Renal pelvis (tissue), 4 donors: ENCODE data around the gene MCM9. TPM values are rescaled to one million over a fixed set of nuclear protein-coding genes. Genes with fewer than 3 reads are reported as not detected.

ENCODE experiments used
- DNase-seq: peaks from one replicate; pipeline ENCODE4 v3.0.0-alpha.2; 2013
- polyA plus RNA-seq, 3 donors: library from polyadenylated mRNA; unstranded; fragments of 120-200 nt; gene quantifications; one replicate each; pipeline ENCODE4 v1.2.1, GENCODE V29; 2013; ENCODE audit not compliant: insufficient read length in 3 of 3

MCM9 gene
- polyA plus RNA-seq, 3 donors, result 19.3 to 27.6 (median 26.0) TPM

GRCh38 chr6:118895261-118895560 lies 39.7 kb downstream of the MCM9 start:
- no peak for DNase-seq

DNA sequence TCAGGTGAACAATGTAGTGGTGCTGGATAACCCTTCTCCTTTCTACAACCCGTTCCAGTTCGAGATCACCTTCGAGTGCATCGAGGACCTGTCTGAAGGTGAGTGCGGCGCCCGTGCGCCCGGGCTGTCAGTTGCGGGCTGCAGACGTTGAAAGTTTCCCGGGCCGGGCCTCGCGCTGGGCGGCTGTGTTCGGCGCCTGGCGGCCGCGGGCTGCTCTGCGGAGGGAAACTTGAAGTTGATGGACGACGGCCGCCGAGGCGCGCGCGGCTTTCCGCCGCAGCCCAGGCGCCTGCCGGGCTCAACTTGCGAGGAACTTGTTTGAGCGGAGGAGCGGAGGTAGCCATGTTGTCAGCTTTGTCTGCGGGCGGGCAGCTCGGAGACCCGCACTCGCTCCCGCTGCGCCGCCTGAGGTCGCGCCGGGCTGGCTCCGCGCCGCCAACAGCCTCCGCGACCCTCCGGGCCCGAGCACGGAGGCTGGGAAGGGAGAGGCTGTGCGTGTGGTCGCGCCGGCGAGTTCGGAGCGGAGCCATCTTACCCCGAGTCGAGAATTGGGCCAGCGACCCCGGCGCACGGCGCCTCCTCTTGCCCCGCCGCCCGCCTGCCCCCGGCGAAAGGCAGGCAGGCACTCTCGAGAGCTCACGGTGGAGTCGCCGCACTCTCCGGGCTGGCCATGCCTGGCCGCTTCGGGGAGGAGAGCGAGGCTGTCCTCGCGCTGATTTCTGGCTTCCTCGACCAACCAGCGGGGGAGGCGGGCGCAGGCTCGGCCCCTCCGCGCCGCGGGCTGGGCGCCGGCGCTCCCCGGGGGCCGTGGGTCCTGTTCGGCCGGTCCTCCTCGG lies 40.3 kb downstream of the MCM9 start:
- peak; percentile 73 for DNase-seq

DNA sequence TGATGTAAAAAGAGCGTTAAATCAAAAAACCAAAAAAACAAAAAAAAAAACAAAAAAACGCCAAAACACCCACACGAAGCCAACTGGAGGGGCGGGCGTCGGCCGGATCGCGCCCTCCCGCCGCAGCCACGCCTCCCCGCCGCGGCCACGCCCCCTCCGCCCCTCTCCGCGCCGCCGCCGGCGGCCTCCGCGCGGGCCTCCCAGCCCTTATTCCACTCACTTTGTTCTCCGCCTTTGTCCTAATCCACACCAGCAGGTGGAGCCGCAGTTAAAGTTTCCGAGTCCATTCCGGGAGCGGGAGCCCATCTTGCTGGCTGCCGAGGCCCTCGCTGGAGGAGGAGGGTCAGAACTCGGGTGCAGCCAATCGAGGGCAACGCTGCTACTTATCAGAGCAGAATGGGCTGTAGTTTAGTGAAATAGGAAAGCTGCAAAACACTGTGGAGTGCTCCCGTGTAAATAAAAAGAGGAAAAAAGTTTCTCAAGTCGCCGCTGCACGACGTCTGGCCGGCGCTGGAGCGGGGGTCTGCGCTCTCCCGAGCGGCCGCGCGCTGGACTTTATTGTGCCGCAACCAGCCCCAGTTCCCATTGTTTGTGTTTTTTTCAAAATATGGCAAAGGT lies 41.0 kb downstream of the MCM9 start, which contains the start of gene ASF1A:
Gene ASF1A, plus strand, starts transcription at position 346 of the 618 bp plus-strand sequence. Its CDS starts 262 bp downstream, at position 608.
- peak; percentile 99 for DNase-seq

DNA sequence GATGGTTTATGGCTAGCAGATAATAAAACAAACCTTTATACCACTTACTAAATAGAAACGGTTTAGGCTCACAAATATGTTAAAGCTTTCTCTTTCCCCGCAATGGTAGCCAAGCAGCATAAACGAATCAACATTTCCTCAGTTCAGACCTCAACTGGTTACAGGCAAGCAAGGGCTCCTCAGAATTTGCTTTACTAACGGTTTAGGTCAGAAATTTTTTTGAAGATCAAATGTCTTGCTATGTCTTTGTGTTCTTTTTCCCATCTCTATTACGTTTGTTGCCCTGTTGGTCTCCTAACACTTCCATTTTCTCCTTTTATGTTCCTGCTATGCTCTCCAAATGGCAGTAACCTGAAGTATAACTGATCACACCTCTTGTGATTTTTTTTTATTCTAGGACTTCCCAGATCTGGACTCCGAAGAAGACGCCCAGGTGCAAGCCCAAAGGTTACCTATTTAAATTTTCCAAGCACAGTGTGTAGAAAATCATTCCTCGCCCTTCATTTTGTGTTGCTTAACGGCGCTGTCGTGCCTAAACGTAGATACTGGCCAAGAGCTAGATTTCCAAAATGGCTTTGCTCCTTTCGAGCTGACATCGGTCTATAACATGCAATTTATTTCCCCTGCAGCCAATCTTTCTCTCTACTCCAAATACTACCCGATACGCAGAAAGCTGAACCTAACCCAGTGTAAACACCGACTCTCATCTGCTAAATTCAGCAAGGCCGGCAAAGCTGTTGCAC lies 41.7 kb downstream of the MCM9 start:
- DNase-seq, result peak; percentile 79

GRCh38 chr6:118892355-118892991 lies 42.5 kb downstream of the MCM9 start:
- no peak for DNase-seq

DNA sequence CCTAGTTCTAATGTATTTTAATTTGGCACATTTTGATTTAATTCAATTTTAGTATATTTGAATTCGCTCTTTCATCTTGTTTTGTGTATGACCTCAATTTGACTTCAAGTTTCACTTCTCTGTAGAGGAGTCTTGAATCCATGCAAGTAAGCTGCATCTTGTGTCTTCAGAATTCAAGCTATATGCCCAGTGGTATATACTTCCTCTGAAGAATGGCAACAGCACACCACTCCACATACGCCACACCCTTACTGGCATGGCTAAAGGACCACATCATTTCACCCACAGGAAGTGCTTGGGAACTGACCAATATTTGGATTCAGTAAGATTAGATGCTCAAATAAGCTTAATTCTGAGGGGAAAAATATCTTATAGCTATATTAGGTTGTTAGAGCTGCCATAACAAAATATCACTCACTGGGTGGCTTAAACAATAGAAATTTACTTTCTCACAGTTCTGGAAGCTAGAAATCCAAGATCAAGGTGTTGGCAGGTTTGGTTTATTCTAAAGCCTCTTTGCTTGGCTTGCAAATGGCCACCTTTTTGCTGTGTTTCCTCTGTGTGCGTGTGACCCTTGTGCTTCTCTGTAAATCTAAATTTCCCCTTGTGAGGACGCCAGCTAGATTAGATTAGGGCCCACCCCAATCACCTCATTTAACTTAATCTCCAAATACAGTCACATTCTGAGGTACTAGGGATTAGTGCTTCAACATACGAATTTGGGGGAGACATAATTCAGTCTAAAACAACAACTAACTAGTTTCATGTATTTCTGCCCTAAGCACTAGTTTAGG lies 43.8 kb downstream of the MCM9 start:
- DNase-seq, result no peak

DNA sequence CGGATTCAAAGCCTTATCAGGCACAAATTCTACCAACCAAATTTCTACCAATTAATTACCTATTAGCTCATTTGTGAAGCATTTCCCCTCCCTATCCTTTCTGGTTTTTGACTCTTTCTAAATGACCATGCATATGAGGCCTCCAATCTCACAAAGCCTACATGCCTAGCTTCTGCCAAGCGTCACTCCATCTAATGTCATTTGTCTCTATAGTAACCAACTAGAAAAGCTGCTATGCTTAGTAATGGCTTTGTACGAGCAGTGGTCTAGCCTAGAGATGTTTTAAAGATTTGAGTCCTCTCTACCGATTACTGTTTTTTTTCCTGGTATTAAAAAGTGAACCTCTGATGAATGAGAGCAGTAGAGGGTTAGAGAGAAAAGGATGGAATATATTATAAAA lies 45.8 kb downstream of the MCM9 start:
- no peak for DNase-seq

DNA sequence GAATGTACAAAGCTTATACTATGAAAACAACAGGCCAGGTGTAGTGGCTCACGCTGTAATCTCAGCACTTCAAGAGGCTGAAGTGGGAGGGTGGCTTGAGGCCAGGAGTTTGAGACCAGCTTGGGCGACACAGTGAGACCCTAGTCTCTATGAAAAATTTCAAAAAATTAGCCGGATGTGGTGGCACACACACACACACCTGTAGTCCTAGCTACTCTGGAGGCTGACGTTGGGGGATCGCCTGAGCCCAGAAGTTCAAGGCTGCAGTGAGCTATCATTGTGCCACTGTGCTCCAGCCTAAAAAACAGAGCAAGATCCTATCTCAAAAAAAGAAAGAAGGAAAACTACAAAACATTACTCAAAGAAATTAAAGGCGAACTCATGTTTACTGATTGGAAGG lies 48.3 kb downstream of the MCM9 start:
- DNase-seq, result no peak

DNA sequence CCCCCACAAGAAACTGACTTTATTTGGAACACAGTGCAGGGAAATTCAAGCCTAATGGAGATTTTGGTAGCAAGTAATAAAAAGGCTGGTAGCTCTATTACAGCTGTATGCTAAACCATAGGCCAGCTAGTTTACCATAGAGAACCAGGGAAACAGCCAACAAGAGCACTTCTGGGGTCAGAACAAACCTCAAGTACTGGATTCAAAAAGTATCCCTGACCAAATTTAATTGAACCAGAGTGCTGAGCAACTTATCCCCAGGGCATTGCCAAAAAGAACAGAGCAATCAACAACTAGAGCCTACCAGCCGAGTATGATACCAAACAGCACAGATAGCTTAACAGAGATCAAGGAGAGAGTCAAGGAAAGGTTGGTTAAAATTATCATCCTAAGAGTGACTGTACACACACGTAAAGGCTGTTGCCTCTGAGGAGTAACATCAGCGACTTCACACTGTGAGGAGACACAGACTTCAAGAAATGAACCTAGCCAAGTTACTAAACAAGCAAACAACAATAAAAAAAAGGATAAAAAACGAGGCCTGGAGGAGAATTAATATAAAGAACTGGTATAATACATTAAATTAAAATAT lies 52.5 kb downstream of the MCM9 start:
- no peak for DNase-seq

DNA sequence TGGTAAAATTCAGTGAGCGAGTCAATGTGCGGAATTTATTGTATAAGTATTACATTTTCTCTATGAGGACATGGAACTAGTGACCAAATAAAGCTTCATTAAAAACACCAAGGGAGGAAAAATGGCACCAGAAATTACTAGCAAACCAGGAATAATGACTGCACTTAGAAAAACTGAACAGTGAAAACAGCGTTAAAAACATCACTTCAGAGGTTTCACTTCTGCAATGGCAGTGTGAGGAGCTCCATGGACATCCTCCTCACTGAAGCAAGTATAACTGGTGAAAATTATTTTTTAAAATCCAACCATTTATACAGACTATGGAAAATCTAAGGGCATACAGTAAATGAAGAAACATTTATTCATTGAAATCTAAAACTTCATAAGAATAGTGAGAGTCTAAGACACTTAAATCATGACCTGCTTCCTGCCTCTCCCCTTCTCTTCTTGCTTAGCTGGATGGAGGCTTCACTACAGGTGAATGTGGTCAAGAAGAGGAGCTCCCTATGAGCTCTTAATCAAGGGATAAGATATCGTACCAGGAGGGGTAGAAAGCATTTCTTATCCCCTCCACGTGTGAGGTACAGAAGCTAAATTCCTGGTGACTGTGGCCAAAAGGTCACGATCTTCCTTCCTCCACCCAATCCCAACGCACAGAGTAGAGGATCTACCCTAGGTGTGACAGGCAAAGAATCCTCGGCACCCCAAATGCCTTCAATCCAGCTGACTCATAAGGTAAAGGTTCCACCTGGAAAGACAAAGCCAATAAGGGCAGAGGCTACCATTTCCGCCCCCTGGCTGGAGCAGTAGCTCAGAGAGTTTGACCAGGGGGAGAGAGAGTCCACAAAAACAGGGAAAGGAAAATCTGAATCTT lies 53.3 kb downstream of the MCM9 start:
- no peak for DNase-seq

DNA sequence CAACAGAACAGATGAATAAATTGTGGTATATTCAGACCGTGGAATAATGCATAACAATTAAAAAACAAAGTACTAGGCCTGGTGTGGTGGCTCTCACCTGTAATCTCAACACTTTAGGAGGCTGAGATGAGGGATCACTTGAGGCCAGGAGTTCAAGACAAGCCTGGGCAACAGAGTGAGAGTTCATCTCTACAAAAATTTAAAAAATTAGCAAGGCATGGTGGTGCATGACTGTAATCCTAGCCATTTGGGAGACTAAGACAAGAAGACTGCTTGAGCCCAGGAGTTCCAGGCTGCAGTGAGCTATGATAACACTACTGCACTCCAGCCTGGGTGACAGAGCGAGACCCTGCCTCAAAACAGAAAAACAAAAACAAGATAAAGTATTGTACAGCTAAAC lies 57.2 kb downstream of the MCM9 start:
- DNase-seq, result no peak

DNA sequence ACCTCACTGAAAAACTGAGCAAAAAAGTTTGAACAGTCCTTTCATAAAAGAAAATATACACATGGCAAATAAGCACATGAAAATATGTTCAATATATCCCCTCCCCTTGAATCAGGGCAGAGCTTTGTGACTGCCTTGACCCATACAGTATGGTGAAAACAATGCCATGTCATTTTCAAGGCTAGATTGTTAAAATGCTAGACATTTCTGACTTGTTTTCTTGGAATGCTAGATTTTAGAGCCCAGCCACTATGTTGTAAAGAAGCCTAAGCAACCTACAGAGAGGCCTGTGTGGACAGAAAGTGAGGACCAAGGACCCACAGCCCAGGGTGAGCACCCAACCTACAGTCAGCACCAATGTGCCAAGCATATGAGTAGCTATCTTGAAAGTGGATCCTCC lies 58.1 kb downstream of the MCM9 start:
- DNase-seq, result no peak

- no peak for DNase-seq
Measured at GRCh38 chr6:118876198-118876597, 58.8 kb downstream of the MCM9 start.

DNA sequence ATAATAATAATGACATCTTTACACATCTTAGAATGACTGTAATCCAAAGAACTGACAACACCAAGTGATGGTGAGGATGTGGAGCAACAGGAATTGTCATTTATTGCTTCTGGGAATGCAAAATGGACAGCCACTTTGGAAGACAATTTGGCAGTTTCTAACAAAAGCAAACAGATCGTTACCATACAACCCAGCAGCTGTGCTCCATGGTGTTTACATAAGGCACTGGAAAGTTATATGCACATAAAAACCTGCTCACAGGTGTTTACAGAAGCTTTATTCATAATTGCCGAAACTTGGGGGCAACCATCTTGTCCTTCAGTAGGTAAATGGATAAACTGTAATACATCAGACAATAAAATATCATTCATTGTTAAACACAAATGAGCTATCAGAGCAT lies 59.3 kb downstream of the MCM9 start:
- DNase-seq, result no peak

GRCh38 chr6:118873239-118873638 lies 61.7 kb downstream of the MCM9 start:
- no peak for DNase-seq

- DNase-seq, result no peak
Measured at GRCh38 chr6:118872726-118873125, 62.2 kb downstream of the MCM9 start.

GRCh38 chr6:118872318-118872717 lies 62.6 kb downstream of the MCM9 start:
- DNase-seq, result no peak

GRCh38 chr6:118871331-118871730 lies 63.6 kb downstream of the MCM9 start:
- no peak for DNase-seq

GRCh38 chr6:118869894-118870589 lies 64.9 kb downstream of the MCM9 start:
- no peak for DNase-seq

DNA sequence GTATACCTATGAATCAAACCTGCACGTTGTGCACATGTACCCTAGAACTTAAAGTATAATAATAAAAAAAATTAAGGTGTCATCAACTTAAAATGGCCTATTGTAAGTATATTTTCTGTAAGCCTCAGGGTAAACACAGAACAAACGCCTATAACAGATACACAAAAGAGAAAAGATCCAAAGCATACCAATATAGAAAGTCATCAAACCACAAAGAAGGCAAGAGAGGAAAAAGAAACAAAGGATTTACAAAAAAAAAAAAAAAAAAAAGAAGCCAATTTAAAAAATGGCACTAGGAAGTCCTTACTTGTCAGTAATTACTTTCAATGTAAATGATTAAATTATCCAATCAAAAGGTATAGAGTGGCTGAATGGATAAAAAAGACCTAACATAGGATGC lies 65.6 kb downstream of the MCM9 start:
- no peak for DNase-seq
